WTC11 (cell line): ENCODE results near the gene ADAMTS5. TPM values are rescaled to one million over a fixed set of nuclear protein-coding genes. Genes with fewer than 3 reads are reported as not detected.

ENCODE experiments used
- ATAC-seq: fragments of 200-7000 bp; cut with Tn5 transposase; 2 replicates; pipeline ENCODE4 v1.10.0; 2021; ENCODE audit warnings: mild to moderate bottlenecking, moderate library complexity
- CTCF ChIA-PET: fragments of 300-600 bp; sonication (Branson Sonifier 250); formaldehyde crosslinking; loops from one replicate; lab custom pipeline; 2021; ENCODE audit warnings: antibody characterized with exemption; lab: Charles Lee
- POLR2A ChIA-PET: fragments of 350-600 bp; sonication (Branson Sonifier 250); formaldehyde crosslinking; loops from one replicate; lab custom pipeline; 2021; ENCODE audit warnings: antibody characterized with exemption; lab: Charles Lee
- DNase-seq: peaks from one replicate; pipeline ENCODE4 v3.0.0; 2021; ENCODE audit warnings: low spot score
- H3K27ac Mint-ChIP-seq: 2 replicates; pipeline ENCODE4 v1.8.0; 2021; ENCODE audit warnings: mixed read lengths
- H3K27me3 Mint-ChIP-seq: 2 replicates; pipeline ENCODE4 v1.8.0; 2021; ENCODE audit warnings: low read depth, mild to moderate bottlenecking, moderate library complexity, mixed read lengths
- H3K36me3 Mint-ChIP-seq: 2 replicates; pipeline ENCODE4 v1.8.0; 2021; ENCODE audit warnings: mixed read lengths
- H3K4me1 Mint-ChIP-seq: 2 replicates; pipeline ENCODE4 v1.8.0; 2022; ENCODE audit warnings: mixed read lengths
- H3K4me3 Mint-ChIP-seq: 2 replicates; pipeline ENCODE4 v1.8.0; 2021; ENCODE audit warnings: mild to moderate bottlenecking, moderate library complexity, mixed read lengths
- H3K9me3 Mint-ChIP-seq: 2 replicates; pipeline ENCODE4 v1.8.0; 2021; ENCODE audit warnings: mixed read lengths
- AFF4 ChIP-seq: sonication (generic); formaldehyde crosslinking; IDR thresholded peaks from 2 replicates; pipeline ENCODE4 v1.8.1; 2023; ENCODE audit warnings: mild to moderate bottlenecking, missing genetic modification reagents, borderline replicate concordance
- AR ChIP-seq: fragments of 250-450 bp; sonication (Bioruptor Pico); IDR thresholded peaks from 2 replicates; pipeline ENCODE4 v1.9.0; 2021; ENCODE audit warnings: mild to moderate bottlenecking
- ATF6 ChIP-seq: sonication (generic); formaldehyde crosslinking; IDR thresholded peaks from 2 replicates; pipeline ENCODE4 v1.8.1; 2023; ENCODE audit warnings: mild to moderate bottlenecking, missing genetic modification reagents
- CDX4 ChIP-seq: fragments of 250-450 bp; sonication (Bioruptor Pico); IDR thresholded peaks from 2 replicates; pipeline ENCODE4 v1.9.0; 2021; ENCODE audit warnings: moderate library complexity, mild to moderate bottlenecking, inconsistent platforms, borderline replicate concordance
- E2F1 ChIP-seq: sonication (generic); formaldehyde crosslinking; IDR thresholded peaks from 2 replicates; pipeline ENCODE4 v1.8.0; 2022; ENCODE audit warnings: mild to moderate bottlenecking, missing genetic modification reagents
- FOXJ3 ChIP-seq: sonication (generic); formaldehyde crosslinking; IDR thresholded peaks from 2 replicates; pipeline ENCODE4 v1.9.0; 2021; ENCODE audit warnings: missing genetic modification reagents, mild to moderate bottlenecking, borderline replicate concordance
- GABPB1 ChIP-seq: sonication (generic); formaldehyde crosslinking; IDR thresholded peaks from 2 replicates; pipeline ENCODE4 v1.8.1; 2023; ENCODE audit warnings: mild to moderate bottlenecking, missing genetic modification reagents
- IRF1 ChIP-seq: sonication (generic); formaldehyde crosslinking; IDR thresholded peaks from 2 replicates; pipeline ENCODE4 v1.8.0; 2023; ENCODE audit warnings: missing genetic modification reagents
- MAX ChIP-seq: sonication (generic); formaldehyde crosslinking; IDR thresholded peaks from 2 replicates; pipeline ENCODE4 v1.8.0; 2022; ENCODE audit warnings: mild to moderate bottlenecking, missing genetic modification reagents
- NR1H2 ChIP-seq: sonication (generic); formaldehyde crosslinking; IDR thresholded peaks from 2 replicates; pipeline ENCODE4 v1.9.0; 2021; ENCODE audit warnings: mild to moderate bottlenecking, moderate library complexity, missing genetic modification reagents
- NR3C1 ChIP-seq: sonication (generic); formaldehyde crosslinking; conservative IDR thresholded peaks from 2 replicates; pipeline ENCODE4 v1.8.1; 2023; ENCODE audit warnings: low read depth, mild to moderate bottlenecking, missing genetic modification reagents
- SMAD3 ChIP-seq: sonication (generic); formaldehyde crosslinking; IDR thresholded peaks from 2 replicates; pipeline ENCODE4 v1.8.0; 2022; ENCODE audit warnings: missing genetic modification reagents, mild to moderate bottlenecking, borderline replicate concordance
- ZNF317 ChIP-seq: sonication (generic); formaldehyde crosslinking; IDR thresholded peaks from 2 replicates; pipeline ENCODE4 v1.8.1; 2023; ENCODE audit warnings: low read depth, mild to moderate bottlenecking, moderate library complexity, missing genetic modification reagents, borderline replicate concordance
- ZNF416 ChIP-seq: fragments of 250-450 bp; sonication (Bioruptor Pico); IDR thresholded peaks from 2 replicates; pipeline ENCODE4 v1.9.0; 2021; ENCODE audit warnings: mild to moderate bottlenecking, inconsistent platforms
- ZNF423 ChIP-seq: fragments of 250-450 bp; sonication (Bioruptor Pico); IDR thresholded peaks from 2 replicates; pipeline ENCODE4 v2.1.2; 2022; ENCODE audit warnings: mild to moderate bottlenecking, moderate library complexity
- ZNF512 ChIP-seq: sonication (generic); formaldehyde crosslinking; IDR thresholded peaks from 2 replicates; pipeline ENCODE4 v1.8.1; 2022; ENCODE audit warnings: missing genetic modification reagents, borderline replicate concordance
- total RNA-seq: library from RNA; stranded (reverse); gene quantifications from 3 replicates; pipeline ENCODE4 v1.2.3, GENCODE V29; 2021

The ADAMTS5 gene
- total RNA-seq, 1 experiment from 2014 or later = 1.6 TPM

- no peak for TF ChIP-seq AFF4 (CRISPR knock-in tag)
- no peak for TF ChIP-seq ZNF317 (CRISPR knock-in tag)
- no peak for TF ChIP-seq ZNF512 (CRISPR knock-in tag)
- no peak for TF ChIP-seq FOXJ3 (CRISPR knock-in tag)
Observed at GRCh38 chr21:26888256-26888655, 78.6 kb downstream of the ADAMTS5 start (continued).

GRCh38 chr21:26887251-26887650 lies 79.6 kb downstream of the ADAMTS5 start:
- Mint-ChIP-seq H3K27me3 (no peaks in the 10 kb centered on the region), H3K27ac (no peak overlapping the region), H3K36me3 (no peaks in the 10 kb centered on the region), H3K4me1 (peaks cover 4% of the 10 kb centered on the region), H3K4me3 (no peak overlapping the region), H3K9me3 (peaks cover 3% of the 10 kb centered on the region; the same call in 1 of the 2 replicates)
- CTCF ChIA-PET = interaction anchor here (0.5 to 1.0 kb wide), 2 partner anchors 284 to 326 kb away, joined by 3 read pairs; no protein-coding TSS in a partner anchor
- POLR2A ChIA-PET = no interaction called here
- ATAC-seq (no peak), DNase-seq (no peak)
- no peak for TF ChIP-seq IRF1 (CRISPR knock-in tag)
- TF ChIP-seq SMAD3 (CRISPR knock-in tag) = no peak
- no peak for TF ChIP-seq NR1H2 (CRISPR knock-in tag)
- TF ChIP-seq NR3C1 (CRISPR knock-in tag) = no peak
- no peak for TF ChIP-seq E2F1 (CRISPR knock-in tag)
- TF ChIP-seq ZNF423 = no peak
- TF ChIP-seq ZNF416 (CRISPR knock-in tag) = no peak
- no peak for TF ChIP-seq GABPB1 (CRISPR knock-in tag)
- TF ChIP-seq MAX (CRISPR knock-in tag) = no peak
- no peak for TF ChIP-seq AR
- no peak for TF ChIP-seq ATF6 (CRISPR knock-in tag)
- TF ChIP-seq CDX4 (CRISPR knock-in tag) = no peak
